Peyer's patch (tissue), 4 donors: Measurements from ENCODE around the gene LRRC38.

ENCODE experiments used
- CTCF ChIP-seq, 6 experiments: fragments of 450-650 bp in 4 of 6; fragments of 200-600 bp in 2 of 6; sonication (generic) in 1 of 6; IDR thresholded peaks; one replicate each; pipeline ENCODE4 v1.5.1; 2017 to 2019; ENCODE audit warnings: antibody characterized with exemption in 6 of 6, mild to moderate bottlenecking in 3 of 6, moderate library complexity in 1 of 6
- POLR2A ChIP-seq, 2 donors: fragments of 450-650 bp; IDR thresholded peaks; one replicate each; pipeline ENCODE4 v1.5.1; 2017; ENCODE audit warnings: antibody characterized with exemption in 2 of 2, mild to moderate bottlenecking in 2 of 2, moderate library complexity in 2 of 2

GRCh38 chr1:13514821-13515220, 1.0 kb upstream of the LRRC38 start:
- TF ChIP-seq CTCF (IDR thresholded peaks at IDR 0.05): no peak
- TF ChIP-seq POLR2A (IDR thresholded peaks at IDR 0.05): no peak
